Activated B cell treated with CpG ODN at 0.5 μM for 24 hours (primary cell): ENCODE results near the gene GRIN3B. TPM values are rescaled to one million over a fixed set of nuclear protein-coding genes. Genes with fewer than 3 reads are reported as not detected.

Experiments used
- ATAC-seq: fragments of 200-7000 bp; cut with Tn5 transposase; one replicate; pipeline ENCODE4 v1.10.0; 2021; ENCODE audit warnings: low read depth, mild to moderate bottlenecking, moderate library complexity
- CTCF ChIA-PET: fragments of 350-600 bp; sonication (Branson Sonifier 250); formaldehyde crosslinking; loops from one replicate; lab custom pipeline; 2021; ENCODE audit warnings: antibody characterized with exemption; lab: Charles Lee
- POLR2A ChIA-PET: fragments of 350-600 bp; sonication (Branson Sonifier 250); formaldehyde crosslinking; loops from one replicate; lab custom pipeline; 2021; ENCODE audit warnings: antibody characterized with exemption; lab: Charles Lee
- DNase-seq: peaks from one replicate; pipeline ENCODE4 v3.0.0; 2022
- H3K27ac Mint-ChIP-seq: one replicate; pipeline ENCODE4 v1.8.0; 2020; ENCODE audit warnings: mixed read lengths
- H3K27me3 Mint-ChIP-seq: one replicate; pipeline ENCODE4 v1.8.0; 2021; ENCODE audit warnings: mixed read lengths
- H3K36me3 Mint-ChIP-seq: one replicate; pipeline ENCODE4 v1.8.0; 2021; ENCODE audit warnings: low read depth, mixed read lengths
- H3K4me1 Mint-ChIP-seq: one replicate; pipeline ENCODE4 v1.8.0; 2021; ENCODE audit warnings: mixed read lengths
- H3K4me3 Mint-ChIP-seq: one replicate; pipeline ENCODE4 v1.8.0; 2020; ENCODE audit warnings: mild to moderate bottlenecking, mixed read lengths
- H3K9me3 Mint-ChIP-seq: one replicate; pipeline ENCODE4 v1.8.0; 2020; ENCODE audit warnings: mixed read lengths
- intact Hi-C: fragments of 100-400 bp; cut with micrococcal nuclease; formaldehyde crosslinking; loops from one replicate; pipeline ENCODE4 v1.15.1; 2024
- total RNA-seq: library from RNA; stranded (reverse); gene quantifications from 2 replicates; pipeline ENCODE4 v1.2.3, GENCODE V29; 2022
- TF ChIP-seq, protein P1 (sequence below): fragments of 200-600 bp; IDR thresholded peaks from one replicate; pipeline ENCODE4 v1.8.0; 2022; ENCODE audit warnings: antibody characterized with exemption, mild to moderate bottlenecking

The GRIN3B gene
- total RNA-seq, 1 donor from 2014 or later: 0.11 TPM

DNA sequence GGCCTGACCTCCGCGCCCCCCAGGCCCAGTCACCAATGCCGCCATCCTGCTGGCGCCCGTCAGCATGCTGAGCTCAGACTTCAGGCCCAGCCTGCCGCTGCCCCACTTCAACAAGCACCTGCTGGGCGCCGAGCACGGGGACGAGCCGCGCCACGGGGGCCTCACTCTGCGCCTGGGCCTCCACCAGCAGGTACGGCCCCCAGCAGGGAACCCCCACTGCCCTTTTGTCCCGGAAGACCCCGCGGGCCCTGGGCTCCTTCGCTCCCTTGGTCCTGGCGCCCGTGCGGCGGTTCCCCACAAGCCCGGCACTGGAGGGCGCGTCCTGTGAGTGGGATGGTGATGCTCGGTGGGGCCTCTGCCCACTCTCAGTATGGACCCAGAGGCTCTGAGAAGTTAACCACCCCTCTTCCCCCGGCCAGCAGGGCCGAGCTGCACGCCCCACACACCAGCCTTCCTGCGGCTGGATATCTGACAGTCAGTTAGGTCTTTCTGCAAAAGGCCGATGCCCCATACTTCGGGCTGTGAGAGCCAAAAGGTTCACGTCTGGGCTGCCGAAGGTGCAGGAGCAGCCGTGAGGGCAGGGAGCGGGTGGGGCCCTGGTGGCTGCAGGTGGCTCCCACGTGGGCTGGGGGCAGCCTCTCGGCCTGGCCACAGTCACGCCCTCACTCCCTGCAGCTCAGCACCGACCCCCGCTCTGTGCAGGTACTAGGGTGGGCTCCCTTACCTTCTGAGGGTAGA is 8.1 kb upstream of the GRIN3B start:
- H3K4me1 Mint-ChIP-seq: peaks cover 9% of the 10 kb centered on the region
- H3K9me3 Mint-ChIP-seq: no peaks in the 10 kb centered on the region
- no peak overlapping the region for H3K4me3 Mint-ChIP-seq
- H3K36me3 Mint-ChIP-seq: peaks cover 35% of the 10 kb centered on the region
- TF ChIP-seq, protein P1, sequence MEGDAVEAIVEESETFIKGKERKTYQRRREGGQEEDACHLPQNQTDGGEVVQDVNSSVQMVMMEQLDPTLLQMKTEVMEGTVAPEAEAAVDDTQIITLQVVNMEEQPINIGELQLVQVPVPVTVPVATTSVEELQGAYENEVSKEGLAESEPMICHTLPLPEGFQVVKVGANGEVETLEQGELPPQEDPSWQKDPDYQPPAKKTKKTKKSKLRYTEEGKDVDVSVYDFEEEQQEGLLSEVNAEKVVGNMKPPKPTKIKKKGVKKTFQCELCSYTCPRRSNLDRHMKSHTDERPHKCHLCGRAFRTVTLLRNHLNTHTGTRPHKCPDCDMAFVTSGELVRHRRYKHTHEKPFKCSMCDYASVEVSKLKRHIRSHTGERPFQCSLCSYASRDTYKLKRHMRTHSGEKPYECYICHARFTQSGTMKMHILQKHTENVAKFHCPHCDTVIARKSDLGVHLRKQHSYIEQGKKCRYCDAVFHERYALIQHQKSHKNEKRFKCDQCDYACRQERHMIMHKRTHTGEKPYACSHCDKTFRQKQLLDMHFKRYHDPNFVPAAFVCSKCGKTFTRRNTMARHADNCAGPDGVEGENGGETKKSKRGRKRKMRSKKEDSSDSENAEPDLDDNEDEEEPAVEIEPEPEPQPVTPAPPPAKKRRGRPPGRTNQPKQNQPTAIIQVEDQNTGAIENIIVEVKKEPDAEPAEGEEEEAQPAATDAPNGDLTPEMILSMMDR: no peak
- no peak for ATAC-seq
- H3K27me3 Mint-ChIP-seq: peaks cover 6% of the 10 kb centered on the region
- intact Hi-C loops: no loop called here
- POLR2A ChIA-PET: interaction anchor here (0.5 to 0.8 kb wide), 3 partner anchors 8 to 111 kb away, joined by 3 to 4 read pairs (median 4); partner anchors contain the start of gene WDR18
- CTCF ChIA-PET: no interaction called here
- no peak for DNase-seq
- no peak overlapping the region for H3K27ac Mint-ChIP-seq

DNA sequence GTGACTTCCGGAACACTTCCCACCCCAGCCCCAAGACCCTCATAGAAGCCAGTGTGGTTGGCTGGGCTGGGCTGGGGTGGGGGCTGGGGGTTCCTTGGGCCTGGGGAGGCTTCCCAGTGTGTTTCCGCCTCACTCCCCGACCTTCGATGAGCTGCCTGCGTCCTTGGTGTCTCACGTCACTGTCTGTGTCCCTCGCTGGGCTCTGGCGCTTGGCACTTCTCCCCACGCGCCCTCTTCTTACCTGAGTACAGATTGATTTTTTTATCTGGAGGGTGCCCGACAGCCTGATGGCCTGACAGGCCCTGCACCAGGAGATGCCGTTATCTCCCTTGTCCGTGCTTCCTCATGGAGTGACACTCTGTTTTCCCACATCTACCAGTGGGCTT is 7.6 kb upstream of the GRIN3B start:
- no peaks in the 10 kb centered on the region for H3K9me3 Mint-ChIP-seq
- CTCF ChIA-PET: no interaction called here
- no peak overlapping the region for H3K27ac Mint-ChIP-seq

GRCh38 chr19:993361-993830 is 6.8 kb upstream of the GRIN3B start:
- no peak overlapping the region for H3K4me3 Mint-ChIP-seq

More for the DNA sequence above, 7.6 kb upstream of the GRIN3B start:
- H3K27me3 Mint-ChIP-seq: peaks cover 7% of the 10 kb centered on the region
- POLR2A ChIA-PET: interaction anchor here (0.5 to 0.8 kb wide), 2 partner anchors 9 to 110 kb away, joined by 3 to 4 read pairs; partner anchors contain the start of gene WDR18
- ATAC-seq (no peak), DNase-seq (no peak)
- peaks cover 31% of the 10 kb centered on the region for H3K36me3 Mint-ChIP-seq
- intact Hi-C loops: no loop called here
- H3K4me3 Mint-ChIP-seq: no peak overlapping the region
- H3K4me1 Mint-ChIP-seq: peaks cover 9% of the 10 kb centered on the region
- TF ChIP-seq, protein P1: no peak

GRCh38 chr19:993831-994393 is 6.3 kb upstream of the GRIN3B start:
- intact Hi-C loops: no loop called here
- no peaks in the 10 kb centered on the region for H3K9me3 Mint-ChIP-seq
- peaks cover 22% of the 10 kb centered on the region for H3K36me3 Mint-ChIP-seq
- DNase-seq: no peak
- TF ChIP-seq, protein P1: no peak
- POLR2A ChIA-PET: interaction anchor here (1.3 kb wide), 1 partner anchor 10 kb away, joined by 4 read pairs; the partner anchor contains the start of gene WDR18
- H3K27ac Mint-ChIP-seq: no peak overlapping the region
- no peak for ATAC-seq
- CTCF ChIA-PET: no interaction called here
- H3K4me3 Mint-ChIP-seq: no peak overlapping the region
- peaks cover 16% of the 10 kb centered on the region for H3K27me3 Mint-ChIP-seq
- H3K4me1 Mint-ChIP-seq: peaks cover 9% of the 10 kb centered on the region

More at GRCh38 chr19:993361-993830, 6.8 kb upstream of the GRIN3B start:
- intact Hi-C loops: no loop called here
- ChIA-PET POLR2A (interaction anchor here (1.3 kb wide), 1 partner anchor 9 kb away, joined by 4 read pairs; the partner anchor contains the start of gene WDR18), CTCF (no interaction called here)
- no peaks in the 10 kb centered on the region for H3K9me3 Mint-ChIP-seq
- H3K27ac Mint-ChIP-seq: no peak overlapping the region
- peaks cover 9% of the 10 kb centered on the region for H3K4me1 Mint-ChIP-seq
- ATAC-seq: no peak
- peaks cover 26% of the 10 kb centered on the region for H3K36me3 Mint-ChIP-seq
- TF ChIP-seq, protein P1: no peak
- peaks cover 13% of the 10 kb centered on the region for H3K27me3 Mint-ChIP-seq
- DNase-seq: no peak

DNA sequence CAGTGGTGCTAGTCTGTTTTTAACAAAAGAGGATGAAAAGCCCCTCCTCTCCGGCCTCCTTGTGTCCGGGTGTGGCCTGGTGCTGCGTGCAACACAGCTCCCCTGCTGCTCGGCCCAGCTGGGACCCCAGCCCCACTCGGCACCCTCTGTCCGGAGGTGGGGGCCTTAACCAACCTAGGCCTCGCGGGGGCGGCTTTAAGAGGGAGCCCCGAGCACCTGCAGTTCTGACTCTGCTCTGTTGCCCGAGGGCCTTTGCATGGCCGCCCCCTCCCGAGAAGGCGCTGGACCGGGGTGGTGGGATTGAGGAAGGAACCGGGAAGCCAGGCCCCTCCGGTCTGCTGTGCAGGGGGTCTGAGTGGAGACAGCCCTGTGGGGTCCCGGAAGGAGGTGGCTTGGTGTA is 5.7 kb upstream of the GRIN3B start:
- H3K27me3 Mint-ChIP-seq: peaks cover 22% of the 10 kb centered on the region
- intact Hi-C loops: no loop called here
- peaks cover 12% of the 10 kb centered on the region for H3K4me1 Mint-ChIP-seq
- no peak overlapping the region for H3K27ac Mint-ChIP-seq
- TF ChIP-seq, protein P1: no peak
- no peak overlapping the region for H3K4me3 Mint-ChIP-seq
- DNase-seq: no peak
- ChIA-PET POLR2A (interaction anchor here (1.3 kb wide), 1 partner anchor 10 kb away, joined by 4 read pairs; the partner anchor contains the start of gene WDR18), CTCF (no interaction called here)
- peaks cover 21% of the 10 kb centered on the region for H3K36me3 Mint-ChIP-seq
- H3K9me3 Mint-ChIP-seq: no peaks in the 10 kb centered on the region
- ATAC-seq: no peak
